Stomach smooth muscle (tissue), 2 donors: Measurements from ENCODE around the gene ANXA10.

ENCODE experiments used
- H3K27ac ChIP-seq: one replicate; pipeline ENCODE4 v1.7.0; 2013; ENCODE audit warnings: mild to moderate bottlenecking, low read length, inconsistent platforms
- H3K27me3 ChIP-seq, 2 donors: one replicate each; pipeline ENCODE4 v1.7.0; 2013; ENCODE audit warnings: low read length in 2 of 2; ENCODE audit not compliant: insufficient read depth in 2 of 2, control insufficient read depth in 1 of 2
- H3K36me3 ChIP-seq, 2 donors: one replicate each; pipeline ENCODE4 v1.7.0; 2013; ENCODE audit warnings: low read length in 2 of 2; ENCODE audit not compliant: control insufficient read depth in 2 of 2, insufficient read depth in 2 of 2
- H3K4me1 ChIP-seq: one replicate; pipeline ENCODE4 v1.7.0; 2013; ENCODE audit warnings: low read length; ENCODE audit not compliant: control insufficient read depth, insufficient read depth
- H3K4me3 ChIP-seq, 2 donors: one replicate each; pipeline ENCODE4 v1.7.0; 2013; ENCODE audit warnings: low read length in 2 of 2
- H3K9ac ChIP-seq, 2 donors: one replicate each; pipeline ENCODE4 v1.7.0; 2013; ENCODE audit warnings: low read length in 2 of 2, mild to moderate bottlenecking in 1 of 2
- H3K9me3 ChIP-seq, 2 donors: one replicate each; pipeline ENCODE4 v1.7.0; 2013; ENCODE audit warnings: low read length in 2 of 2; ENCODE audit not compliant: control insufficient read depth in 2 of 2
- donor health status: healthy.
- donor health status: Pancreatic carcinoma.

The ANXA10 gene

DNA sequence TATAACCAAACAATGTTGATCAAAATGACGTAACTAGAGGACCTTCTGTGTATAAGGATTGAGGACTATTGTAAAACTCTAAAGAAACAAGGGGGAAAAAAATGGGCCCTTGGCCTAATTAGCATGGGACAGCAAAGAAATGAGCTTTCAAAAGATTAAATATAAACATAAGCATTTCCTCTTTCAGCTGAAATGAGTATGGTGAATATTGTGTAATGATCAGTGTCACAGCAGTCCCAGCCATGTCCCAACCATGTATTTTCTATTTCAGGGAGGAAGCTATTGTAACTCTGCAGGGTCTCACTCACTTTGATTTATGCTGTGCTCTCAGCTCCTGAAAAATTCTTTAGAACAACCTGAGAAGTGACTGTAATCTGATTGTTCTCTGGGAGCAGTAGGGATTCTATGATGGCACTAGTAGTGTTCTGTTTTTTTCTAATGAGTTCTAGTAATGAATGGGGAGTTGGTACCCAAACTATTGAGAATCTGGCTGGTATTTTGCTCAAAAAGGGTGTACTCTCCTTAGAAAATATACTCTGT lies 25.8 kb downstream of the ANXA10 start:
- H3K27ac ChIP-seq = no peak overlapping the region

DNA sequence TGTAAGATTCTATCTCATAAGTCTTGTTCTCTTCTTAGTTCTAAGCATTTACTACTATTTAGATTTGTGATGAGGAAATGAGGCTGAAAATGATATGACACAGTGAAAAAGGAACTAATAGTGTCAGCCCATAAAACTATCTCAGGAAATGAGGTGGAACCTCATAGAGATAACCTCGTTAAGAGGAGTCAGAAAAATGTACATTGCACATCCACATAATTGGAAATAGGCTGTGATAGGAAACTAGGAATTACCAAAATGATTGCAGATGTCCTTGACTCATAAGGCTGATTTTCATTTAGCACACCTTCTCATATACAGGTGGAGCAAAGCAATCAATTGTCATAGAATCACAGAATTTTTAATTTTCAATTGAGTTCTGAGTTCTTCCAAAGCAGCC lies 26.8 kb downstream of the ANXA10 start:
- H3K4me1 ChIP-seq = no peaks in the 10 kb centered on the region
- H3K27me3 ChIP-seq = no peaks in the 10 kb centered on the region
- no peak overlapping the region for H3K4me3 ChIP-seq
- no peaks in the 10 kb centered on the region for H3K36me3 ChIP-seq
- no peak overlapping the region for H3K27ac ChIP-seq
- H3K9ac ChIP-seq = no peak overlapping the region
- no peaks in the 10 kb centered on the region for H3K9me3 ChIP-seq

More for the DNA sequence above, 25.8 kb downstream of the ANXA10 start:
- H3K9me3 ChIP-seq = no peaks in the 10 kb centered on the region
- no peaks in the 10 kb centered on the region for H3K4me1 ChIP-seq
- H3K9ac ChIP-seq = no peak overlapping the region
- H3K36me3 ChIP-seq = no peaks in the 10 kb centered on the region
- no peaks in the 10 kb centered on the region for H3K27me3 ChIP-seq
- no peak overlapping the region for H3K4me3 ChIP-seq

DNA sequence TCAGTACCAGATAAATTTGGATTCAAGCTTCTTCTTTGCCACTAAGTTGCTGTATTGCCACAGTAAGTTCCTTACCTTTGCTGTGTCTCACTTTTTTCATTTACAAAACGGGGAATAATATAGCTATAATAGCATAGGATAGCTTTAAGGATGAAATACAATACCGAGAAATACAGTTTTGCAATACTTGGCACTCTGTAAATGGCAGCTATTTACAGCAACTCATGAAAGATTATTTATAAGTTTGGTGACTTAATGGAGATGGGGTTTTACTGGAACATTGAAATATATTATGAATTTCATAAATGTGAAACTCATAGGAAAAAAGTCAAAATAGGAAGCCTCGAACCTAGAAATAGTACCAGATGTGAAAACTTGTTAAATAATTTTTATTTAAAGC lies 27.6 kb downstream of the ANXA10 start:
- Histone ChIP-seq H3K9me3 (no peaks in the 10 kb centered on the region), H3K4me3 (no peak overlapping the region), H3K27ac (no peak overlapping the region), H3K9ac (no peak overlapping the region), H3K36me3 (no peaks in the 10 kb centered on the region), H3K27me3 (no peaks in the 10 kb centered on the region), H3K4me1 (no peaks in the 10 kb centered on the region)

DNA sequence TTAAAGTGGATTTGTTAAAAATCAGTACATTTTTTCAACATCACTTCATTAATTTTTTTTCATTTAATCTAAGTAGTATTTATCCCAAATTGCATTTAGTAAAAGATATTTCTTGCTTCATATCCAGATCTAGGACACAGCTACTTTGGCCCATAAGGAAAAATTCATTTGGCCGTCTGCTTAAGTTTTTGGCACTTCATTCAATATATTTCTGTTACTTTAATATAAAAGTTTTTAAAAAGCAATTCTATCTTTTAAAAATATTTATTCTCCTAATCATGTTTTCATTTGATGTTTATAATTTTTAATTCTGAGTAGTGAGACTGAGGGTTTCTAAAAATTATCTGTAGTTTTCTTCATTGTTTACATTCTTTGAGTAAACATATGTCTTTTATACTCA lies 28.5 kb downstream of the ANXA10 start:
- H3K4me3 ChIP-seq = no peak overlapping the region
- H3K9me3 ChIP-seq = no peaks in the 10 kb centered on the region
- H3K4me1 ChIP-seq = no peaks in the 10 kb centered on the region
- no peaks in the 10 kb centered on the region for H3K36me3 ChIP-seq
- H3K27me3 ChIP-seq = no peaks in the 10 kb centered on the region
- H3K9ac ChIP-seq = no peak overlapping the region
- H3K27ac ChIP-seq = no peak overlapping the region

DNA sequence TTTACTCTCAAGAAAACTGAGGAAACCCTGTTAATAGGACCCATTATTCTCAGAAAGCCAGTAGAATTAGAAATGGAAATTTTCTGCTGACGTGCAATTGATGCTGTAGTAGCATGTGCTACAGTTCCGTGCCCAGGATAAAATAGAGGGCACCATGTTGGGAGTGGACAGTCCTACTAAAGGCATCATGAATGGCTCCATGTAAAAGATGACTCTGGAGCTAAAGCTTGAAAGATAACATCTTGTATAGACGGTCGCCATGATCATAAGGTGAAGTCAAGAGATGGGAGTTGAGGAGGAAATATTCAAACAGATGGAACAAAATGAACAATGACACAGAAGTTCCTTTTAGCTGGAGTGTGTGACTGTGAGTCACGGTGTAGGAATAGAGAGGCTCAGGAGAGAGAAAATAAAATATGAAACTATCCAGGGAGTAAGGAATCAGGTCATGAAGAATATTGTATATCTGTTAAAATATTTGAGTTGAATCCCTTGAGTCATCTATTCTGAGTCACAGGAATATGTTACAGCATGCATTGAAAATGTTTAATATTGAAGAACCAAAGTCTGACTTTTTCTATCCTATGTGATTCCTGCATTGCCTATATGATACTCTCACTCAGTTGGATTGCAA lies 31.8 kb downstream of the ANXA10 start:
- Histone ChIP-seq H3K4me1 (no peaks in the 10 kb centered on the region), H3K9ac (no peak overlapping the region), H3K36me3 (no peaks in the 10 kb centered on the region), H3K4me3 (no peak overlapping the region), H3K27me3 (no peaks in the 10 kb centered on the region), H3K27ac (no peak overlapping the region), H3K9me3 (no peaks in the 10 kb centered on the region)

DNA sequence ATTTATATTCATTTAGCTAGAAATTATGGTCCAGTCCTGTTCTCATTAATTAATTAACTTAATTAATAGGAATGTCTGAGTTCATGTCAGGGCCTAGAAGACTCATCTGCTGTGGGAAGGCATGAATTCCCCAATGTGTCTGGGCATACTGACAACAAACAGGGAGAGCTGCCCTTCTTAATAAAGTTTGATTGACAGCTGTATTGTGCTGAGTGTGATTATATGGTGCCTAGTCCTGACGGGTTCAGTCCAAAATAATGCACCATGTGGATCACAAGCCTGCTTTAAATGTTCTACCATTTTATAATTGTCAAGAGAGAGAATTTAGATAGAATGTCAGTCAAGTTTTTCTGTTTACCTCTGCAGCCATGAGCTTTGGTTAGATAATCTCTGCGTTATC lies 34.6 kb downstream of the ANXA10 start:
- H3K27me3 ChIP-seq = no peaks in the 10 kb centered on the region
- no peak overlapping the region for H3K4me3 ChIP-seq
- no peaks in the 10 kb centered on the region for H3K36me3 ChIP-seq
- H3K9ac ChIP-seq = no peak overlapping the region
- no peaks in the 10 kb centered on the region for H3K4me1 ChIP-seq
- H3K27ac ChIP-seq = no peak overlapping the region
- no peaks in the 10 kb centered on the region for H3K9me3 ChIP-seq

DNA sequence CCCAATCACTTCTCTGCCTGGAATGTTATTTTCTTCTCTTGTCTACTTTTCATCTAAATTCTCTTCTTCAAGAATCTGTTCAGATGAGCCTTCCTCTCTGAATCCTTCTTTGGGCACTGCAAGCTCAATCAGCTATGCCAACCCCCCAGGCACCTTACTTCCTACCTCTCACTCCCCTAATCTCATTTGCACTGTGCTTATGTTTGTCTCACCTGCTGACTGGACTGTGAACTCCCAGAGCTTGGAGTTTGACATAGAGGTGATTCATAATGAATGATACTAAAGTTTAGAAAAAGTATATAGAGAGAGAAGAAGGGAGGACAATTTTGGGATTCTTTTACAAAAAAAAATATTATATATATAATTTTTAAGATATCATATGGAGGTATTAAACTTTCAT lies 36.3 kb downstream of the ANXA10 start:
- Histone ChIP-seq H3K4me1 (no peaks in the 10 kb centered on the region), H3K27ac (no peak overlapping the region), H3K9me3 (no peaks in the 10 kb centered on the region), H3K27me3 (no peaks in the 10 kb centered on the region), H3K36me3 (no peaks in the 10 kb centered on the region), H3K4me3 (no peak overlapping the region), H3K9ac (no peak overlapping the region)

DNA sequence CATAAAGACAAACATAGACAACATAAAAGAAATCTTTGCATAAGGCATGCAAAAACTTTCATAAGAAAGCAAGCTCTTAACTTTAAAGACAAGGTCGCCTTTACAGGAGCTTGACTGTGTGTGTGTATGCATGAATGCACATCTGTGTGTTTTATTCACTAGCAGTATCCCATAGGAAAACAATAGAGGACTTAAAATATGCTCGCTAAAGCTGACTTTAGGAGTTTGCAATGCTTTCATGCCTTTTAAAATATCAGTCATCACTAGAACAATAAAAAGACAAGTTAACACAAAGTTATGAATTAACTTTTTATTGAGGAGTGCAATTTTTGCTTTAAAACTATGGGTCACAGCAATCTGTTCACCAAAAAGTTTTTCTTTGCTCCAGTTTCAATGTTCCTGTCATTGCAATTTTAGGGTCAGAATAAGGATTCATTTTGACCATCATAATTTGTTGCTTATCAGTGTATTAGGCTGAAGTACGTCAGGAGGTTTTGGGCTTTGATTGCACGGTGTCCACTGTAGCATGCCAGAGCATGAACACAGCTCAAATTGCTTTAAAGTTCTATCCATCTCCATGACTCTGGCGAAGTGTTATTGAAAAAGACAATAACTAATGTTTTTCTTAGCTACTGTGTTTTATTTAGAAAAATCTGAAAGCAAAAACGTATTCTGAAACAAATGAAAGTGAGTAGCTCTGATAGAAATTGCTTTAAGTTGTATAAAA lies 36.9 kb downstream of the ANXA10 start:
- H3K9me3 ChIP-seq = no peaks in the 10 kb centered on the region
- H3K4me1 ChIP-seq = no peaks in the 10 kb centered on the region
- no peak overlapping the region for H3K27ac ChIP-seq
- H3K4me3 ChIP-seq = no peak overlapping the region
- no peaks in the 10 kb centered on the region for H3K36me3 ChIP-seq
- H3K9ac ChIP-seq = no peak overlapping the region
- H3K27me3 ChIP-seq = no peaks in the 10 kb centered on the region

DNA sequence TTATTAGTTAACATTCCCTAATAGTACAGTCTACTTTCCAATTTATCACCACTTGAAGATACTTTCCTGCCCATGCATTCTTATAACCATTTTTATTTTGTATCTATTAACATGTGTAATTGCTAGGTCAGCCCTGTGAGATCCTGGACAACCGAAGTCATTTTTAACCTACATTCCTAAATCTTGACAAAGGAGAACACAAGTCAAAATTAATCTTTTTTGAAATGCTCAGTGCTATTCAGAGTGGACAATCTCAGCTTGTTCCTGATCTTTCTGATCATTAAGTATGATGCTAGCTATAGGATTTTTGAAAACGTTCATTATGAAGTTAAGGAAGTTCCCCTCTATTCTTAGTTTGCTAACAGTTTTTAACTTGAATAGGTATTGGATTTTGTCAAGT lies 37.5 kb downstream of the ANXA10 start:
- H3K27ac ChIP-seq = no peak overlapping the region
- no peak overlapping the region for H3K4me3 ChIP-seq
- H3K4me1 ChIP-seq = no peaks in the 10 kb centered on the region
- H3K9ac ChIP-seq = no peak overlapping the region
- no peaks in the 10 kb centered on the region for H3K9me3 ChIP-seq
- H3K27me3 ChIP-seq = no peaks in the 10 kb centered on the region
- no peaks in the 10 kb centered on the region for H3K36me3 ChIP-seq

DNA sequence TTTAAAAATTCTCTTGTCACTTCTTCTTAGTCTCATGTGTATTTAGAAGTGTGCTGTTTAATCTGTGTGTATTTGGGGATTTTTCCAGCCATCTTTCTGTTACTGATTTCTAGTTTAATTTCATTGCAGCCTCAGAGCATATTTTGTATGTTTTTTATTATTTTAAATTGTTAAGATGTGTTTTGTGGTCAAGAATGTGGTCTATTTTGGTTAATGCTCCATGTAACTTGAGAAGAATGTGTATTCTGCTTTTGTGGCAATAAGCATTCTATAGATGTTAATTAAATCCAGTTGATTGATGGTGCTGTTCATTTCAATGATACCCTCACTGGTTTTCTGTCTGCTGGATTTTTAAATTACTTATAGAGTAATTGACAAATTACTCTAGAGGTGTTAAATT lies 38.9 kb downstream of the ANXA10 start:
- Histone ChIP-seq H3K4me3 (no peak overlapping the region), H3K9ac (no peak overlapping the region), H3K9me3 (no peaks in the 10 kb centered on the region), H3K27ac (no peak overlapping the region), H3K36me3 (no peaks in the 10 kb centered on the region), H3K27me3 (no peaks in the 10 kb centered on the region), H3K4me1 (no peaks in the 10 kb centered on the region)

DNA sequence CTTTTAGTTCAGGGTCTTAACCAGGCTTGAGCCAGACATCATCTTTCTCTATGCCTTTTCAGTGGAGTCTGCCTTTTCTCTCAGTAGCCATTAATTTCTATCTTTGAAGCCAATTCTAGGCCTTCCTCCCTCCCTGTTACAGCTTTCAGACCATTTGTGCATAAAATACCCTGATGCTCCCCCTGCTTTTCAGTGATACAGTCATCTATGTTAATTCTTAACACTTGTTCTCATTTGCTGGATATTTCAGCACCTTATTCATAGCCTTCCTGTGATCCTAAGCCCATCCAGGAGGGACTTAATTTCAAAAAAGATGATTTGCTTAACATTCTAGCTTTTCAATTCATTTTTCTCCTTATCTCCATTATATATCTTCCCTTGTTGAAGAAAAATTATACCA lies 42.3 kb downstream of the ANXA10 start:
- H3K4me1 ChIP-seq = no peaks in the 10 kb centered on the region
- H3K9me3 ChIP-seq = no peaks in the 10 kb centered on the region
- no peaks in the 10 kb centered on the region for H3K27me3 ChIP-seq
- H3K36me3 ChIP-seq = no peaks in the 10 kb centered on the region
- H3K27ac ChIP-seq = no peak overlapping the region
- no peak overlapping the region for H3K9ac ChIP-seq
- no peak overlapping the region for H3K4me3 ChIP-seq
